Measurements from ENCODE around the gene CELF6. TPM values are rescaled to one million over a fixed set of nuclear protein-coding genes. Genes with fewer than 3 reads are reported as not detected.

Gene CELF6
- total RNA-seq, 1 experiment from 2014 or later = 0.52 TPM

DNA sequence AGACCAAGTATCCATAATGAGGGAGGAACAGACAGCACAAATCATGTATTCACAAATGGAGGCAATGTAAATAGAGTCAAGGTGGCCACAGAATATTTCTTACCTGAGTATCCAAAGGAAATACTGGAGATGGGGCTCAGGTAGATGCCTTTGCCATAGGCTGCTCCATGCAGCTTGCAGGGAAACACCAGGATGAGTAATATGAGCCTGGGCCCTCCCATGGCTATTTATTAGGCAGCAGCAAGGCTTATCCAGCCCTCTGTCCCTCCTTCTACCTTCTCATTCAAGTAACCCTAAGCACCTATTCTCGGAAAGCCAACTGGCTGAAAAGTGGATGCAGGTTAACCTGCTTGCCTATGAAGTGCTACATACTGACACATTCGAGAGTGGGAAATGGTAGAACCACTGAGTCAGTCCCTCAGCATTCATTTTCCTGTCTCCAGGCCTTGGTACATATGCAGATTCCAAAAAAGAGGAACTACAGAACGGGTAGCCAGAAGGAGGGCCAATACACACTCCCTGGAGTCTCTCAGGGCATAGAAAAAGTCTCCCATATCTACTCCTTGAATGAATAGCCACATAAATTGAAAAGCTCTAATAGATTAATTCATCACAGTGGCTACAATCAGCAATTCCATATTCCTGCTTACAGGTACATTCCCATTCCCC, 70.7 kb downstream of the CELF6 start (continued):
- TF ChIP-seq, protein P1, sequence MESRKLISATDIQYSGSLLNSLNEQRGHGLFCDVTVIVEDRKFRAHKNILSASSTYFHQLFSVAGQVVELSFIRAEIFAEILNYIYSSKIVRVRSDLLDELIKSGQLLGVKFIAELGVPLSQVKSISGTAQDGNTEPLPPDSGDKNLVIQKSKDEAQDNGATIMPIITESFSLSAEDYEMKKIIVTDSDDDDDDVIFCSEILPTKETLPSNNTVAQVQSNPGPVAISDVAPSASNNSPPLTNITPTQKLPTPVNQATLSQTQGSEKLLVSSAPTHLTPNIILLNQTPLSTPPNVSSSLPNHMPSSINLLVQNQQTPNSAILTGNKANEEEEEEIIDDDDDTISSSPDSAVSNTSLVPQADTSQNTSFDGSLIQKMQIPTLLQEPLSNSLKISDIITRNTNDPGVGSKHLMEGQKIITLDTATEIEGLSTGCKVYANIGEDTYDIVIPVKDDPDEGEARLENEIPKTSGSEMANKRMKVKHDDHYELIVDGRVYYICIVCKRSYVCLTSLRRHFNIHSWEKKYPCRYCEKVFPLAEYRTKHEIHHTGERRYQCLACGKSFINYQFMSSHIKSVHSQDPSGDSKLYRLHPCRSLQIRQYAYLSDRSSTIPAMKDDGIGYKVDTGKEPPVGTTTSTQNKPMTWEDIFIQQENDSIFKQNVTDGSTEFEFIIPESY (IDR thresholded peaks at IDR 0.05; ENCODE audit: extremely low read depth, insufficient replicate concordance, low read length) = no peak
- TF ChIP-seq CEBPB (IDR thresholded peaks at IDR 0.05; ENCODE audit: low read depth) = no peak
- TF ChIP-seq, protein P2, sequence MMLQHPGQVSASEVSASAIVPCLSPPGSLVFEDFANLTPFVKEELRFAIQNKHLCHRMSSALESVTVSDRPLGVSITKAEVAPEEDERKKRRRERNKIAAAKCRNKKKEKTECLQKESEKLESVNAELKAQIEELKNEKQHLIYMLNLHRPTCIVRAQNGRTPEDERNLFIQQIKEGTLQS (IDR thresholded peaks at IDR 0.05) = no peak

DNA sequence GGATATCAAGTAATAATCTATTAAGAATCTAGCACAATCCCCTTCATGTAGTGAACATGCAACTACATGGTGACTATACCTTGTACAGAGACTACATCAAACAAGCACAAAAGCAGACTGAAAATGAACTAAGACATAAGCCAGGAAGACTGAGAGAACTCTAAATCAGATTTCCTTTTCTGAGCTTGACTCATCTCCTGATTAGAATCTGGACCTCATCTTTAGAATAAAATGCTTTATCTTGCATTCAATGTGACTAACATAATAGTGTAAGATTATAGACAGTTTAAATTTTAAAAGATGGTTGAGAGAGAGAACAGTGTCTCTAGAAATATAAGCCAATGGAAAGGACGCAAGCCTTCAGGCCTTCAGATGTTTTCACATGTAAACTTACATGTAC, 71.4 kb downstream of the CELF6 start:
- H3K4me1 ChIP-seq (ENCODE audit: control insufficient read depth in 1 of 2, insufficient read depth in 2 of 2, low read length in 2 of 2) = no peaks in the 10 kb centered on the region
- ChIA-PET RAD21 (ENCODE audit: low non-redundant PET in 1 of 2, low total read pairs in 2 of 2, uncharacterized antibody in 2 of 2, unreplicated experiment in 2 of 2) (no interaction called here), POLR2A (no interaction called here), CTCF (no interaction called here)
- no peaks in the 10 kb centered on the region for H3K27me3 ChIP-seq (ENCODE audit: insufficient read depth, low read length)
- H3K4me3 ChIP-seq (replicated peaks in 1 of 2; ENCODE audit: low read depth in 1 of 2, low read length in 2 of 2) = no peak overlapping the region
- H3K9me3 ChIP-seq (ENCODE audit: control insufficient read depth in 1 of 2, insufficient read depth in 1 of 2, low read depth in 1 of 2, low read length in 2 of 2) = no peaks in the 10 kb centered on the region
- ATAC-seq = no peak
- H3K27ac ChIP-seq (ENCODE audit: low read depth, low read length) = no peak overlapping the region
- BruUV-seq (replicated peaks) = no TSS peak
- no peak overlapping the region for H2AFZ ChIP-seq (ENCODE audit: low read depth, low read length, poor library complexity, severe bottlenecking)
- H3K9ac ChIP-seq (ENCODE audit: low read length) = no peak overlapping the region
- no peaks in the 10 kb centered on the region for H3K79me2 ChIP-seq (ENCODE audit: insufficient read depth, low read length)
- H3K9me2 ChIP-seq (ENCODE audit: insufficient read depth) = no peaks in the 10 kb centered on the region
- H3K4me2 ChIP-seq (ENCODE audit: low read length) = no peak overlapping the region
- H4K20me1 ChIP-seq (ENCODE audit: insufficient read depth) = no peaks in the 10 kb centered on the region
- DNase-seq (ENCODE audit: low read depth, low spot score) = no peak
- H3K36me3 ChIP-seq (ENCODE audit: control insufficient read depth in 1 of 2, insufficient read depth in 2 of 2, low read length in 2 of 2) = peaks cover 34 to 43% of the 10 kb centered on the region in 2 experiments; a peak in 3 of 4 replicates
- TF ChIP-seq, protein P2 (IDR thresholded peaks at IDR 0.05) = no peak
- TF ChIP-seq TCF7L2 (IDR thresholded peaks at IDR 0.05; ENCODE audit: borderline replicate concordance, extremely low read depth, insufficient read depth, insufficient read length) = no peak
- TF ChIP-seq SP1 (IDR thresholded peaks at IDR 0.05; ENCODE audit: low read depth) = no peak
- TF ChIP-seq EZH2phosphoT487 (IDR thresholded peaks at IDR 0.05; ENCODE audit: borderline replicate concordance) = no peak
- TF ChIP-seq, protein P3, sequence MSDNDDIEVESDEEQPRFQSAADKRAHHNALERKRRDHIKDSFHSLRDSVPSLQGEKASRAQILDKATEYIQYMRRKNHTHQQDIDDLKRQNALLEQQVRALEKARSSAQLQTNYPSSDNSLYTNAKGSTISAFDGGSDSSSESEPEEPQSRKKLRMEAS (IDR thresholded peaks at IDR 0.05) = no peak
- TF ChIP-seq EZH2 (IDR thresholded peaks at IDR 0.05) = no peak
- TF ChIP-seq SRF (IDR thresholded peaks at IDR 0.05; ENCODE audit: low read depth) = no peak
- TF ChIP-seq, protein P1 (IDR thresholded peaks at IDR 0.05; ENCODE audit: extremely low read depth, insufficient replicate concordance, low read length) = no peak
- TF ChIP-seq, protein P4, sequence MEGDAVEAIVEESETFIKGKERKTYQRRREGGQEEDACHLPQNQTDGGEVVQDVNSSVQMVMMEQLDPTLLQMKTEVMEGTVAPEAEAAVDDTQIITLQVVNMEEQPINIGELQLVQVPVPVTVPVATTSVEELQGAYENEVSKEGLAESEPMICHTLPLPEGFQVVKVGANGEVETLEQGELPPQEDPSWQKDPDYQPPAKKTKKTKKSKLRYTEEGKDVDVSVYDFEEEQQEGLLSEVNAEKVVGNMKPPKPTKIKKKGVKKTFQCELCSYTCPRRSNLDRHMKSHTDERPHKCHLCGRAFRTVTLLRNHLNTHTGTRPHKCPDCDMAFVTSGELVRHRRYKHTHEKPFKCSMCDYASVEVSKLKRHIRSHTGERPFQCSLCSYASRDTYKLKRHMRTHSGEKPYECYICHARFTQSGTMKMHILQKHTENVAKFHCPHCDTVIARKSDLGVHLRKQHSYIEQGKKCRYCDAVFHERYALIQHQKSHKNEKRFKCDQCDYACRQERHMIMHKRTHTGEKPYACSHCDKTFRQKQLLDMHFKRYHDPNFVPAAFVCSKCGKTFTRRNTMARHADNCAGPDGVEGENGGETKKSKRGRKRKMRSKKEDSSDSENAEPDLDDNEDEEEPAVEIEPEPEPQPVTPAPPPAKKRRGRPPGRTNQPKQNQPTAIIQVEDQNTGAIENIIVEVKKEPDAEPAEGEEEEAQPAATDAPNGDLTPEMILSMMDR (IDR thresholded peaks at IDR 0.05 in 2 of 3, conservative IDR thresholded peaks at IDR 0.05 in 1 of 3; ENCODE audit: borderline replicate concordance in 1 of 3, insufficient read depth in 1 of 3, low read depth in 2 of 3, low read length in 2 of 3) = no peak
- no peak for TF ChIP-seq JUND (IDR thresholded peaks at IDR 0.05)
- TF ChIP-seq RAD21 (IDR thresholded peaks at IDR 0.05; ENCODE audit: low read depth) = no peak
- intact Hi-C loops (cut with micrococcal nuclease) = no loop called here

Data from HCT116 (cell line).